ENCODE results near the gene SLC25A5.

DNA sequence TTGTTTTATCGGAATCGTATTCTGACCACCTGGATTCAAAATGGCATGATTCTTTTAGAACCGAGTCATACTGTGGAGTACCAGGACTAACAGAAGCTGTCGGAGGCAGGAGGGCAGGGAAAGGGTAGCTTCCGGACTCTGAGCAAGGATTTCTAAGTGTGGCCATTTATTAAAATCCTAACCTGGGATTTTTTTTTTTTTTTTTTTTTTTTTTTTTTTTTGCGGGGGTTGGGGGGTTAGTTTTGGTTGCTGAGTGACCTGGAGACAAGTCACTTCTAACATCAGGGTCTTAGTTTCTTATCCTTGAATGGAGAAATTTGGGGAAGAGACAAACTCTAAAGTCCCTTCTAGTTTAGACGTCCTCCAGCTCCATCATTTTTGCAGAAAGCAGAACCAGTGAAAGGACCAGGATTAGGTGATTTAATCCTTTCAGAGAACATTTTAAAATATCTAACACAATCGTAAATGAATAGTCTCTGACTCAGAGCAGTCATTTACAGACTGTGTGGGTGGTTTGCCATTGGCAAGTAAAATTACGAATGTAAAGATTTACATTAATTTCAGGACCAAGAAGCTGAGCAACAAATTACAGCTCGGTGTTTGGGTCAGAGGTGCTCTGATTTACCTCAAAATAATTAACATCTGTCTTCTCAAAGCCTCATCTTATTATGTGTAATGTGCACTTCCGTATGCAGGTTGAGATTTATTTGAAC lies 7.3 kb downstream of the SLC25A5 start:
- TF ChIP-seq POLR2AphosphoS5 (IDR thresholded peaks at IDR 0.05): no peak
- no peak for TF ChIP-seq EP300 (IDR thresholded peaks at IDR 0.05)
